ENCODE data around the gene PRPSAP2.

PRPSAP2 gene

DNA sequence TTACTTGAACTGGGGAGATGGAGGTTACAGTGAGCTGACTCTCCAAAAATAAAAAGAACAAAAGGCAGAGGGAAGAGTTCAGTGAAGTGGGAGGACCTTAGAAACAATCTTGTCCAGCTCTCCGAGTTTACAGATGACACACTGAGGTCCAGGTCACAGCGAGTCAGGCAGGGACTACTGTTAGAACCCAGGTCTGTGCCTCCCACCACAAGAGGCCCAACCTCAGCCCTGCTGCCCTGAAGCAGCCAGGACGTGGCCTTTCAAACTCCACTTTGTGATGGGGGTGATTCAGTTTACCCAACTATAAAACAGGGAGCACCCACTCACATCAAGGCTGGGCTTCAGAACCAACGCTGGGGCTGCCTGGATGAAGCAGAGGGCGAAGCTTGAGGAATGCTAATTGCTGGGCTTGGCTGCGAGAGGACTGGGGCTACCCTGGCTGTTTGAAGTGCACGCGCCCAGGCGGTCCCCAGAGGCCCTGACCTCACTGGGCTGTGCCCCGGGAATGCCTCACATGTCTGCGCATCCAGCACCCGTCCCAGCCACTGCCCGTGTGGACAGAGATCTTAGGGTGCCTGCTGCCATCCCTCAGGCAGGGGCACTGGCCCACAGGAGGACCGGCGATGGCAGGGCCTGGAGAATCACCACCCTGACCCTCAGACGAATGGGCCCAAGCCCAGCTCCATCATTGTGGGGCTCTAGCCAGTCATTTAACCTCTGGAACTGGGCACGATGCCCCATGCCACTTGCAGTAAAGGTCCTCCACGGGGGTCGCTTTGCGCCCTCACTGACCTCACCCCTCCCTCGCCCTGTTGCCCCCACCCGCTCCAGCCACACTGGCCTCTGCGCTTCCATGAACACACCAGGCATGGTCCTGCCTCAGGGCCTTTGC is 105.4 kb downstream of the PRPSAP2 start:
- FAIRE-seq, result no peak

DNA sequence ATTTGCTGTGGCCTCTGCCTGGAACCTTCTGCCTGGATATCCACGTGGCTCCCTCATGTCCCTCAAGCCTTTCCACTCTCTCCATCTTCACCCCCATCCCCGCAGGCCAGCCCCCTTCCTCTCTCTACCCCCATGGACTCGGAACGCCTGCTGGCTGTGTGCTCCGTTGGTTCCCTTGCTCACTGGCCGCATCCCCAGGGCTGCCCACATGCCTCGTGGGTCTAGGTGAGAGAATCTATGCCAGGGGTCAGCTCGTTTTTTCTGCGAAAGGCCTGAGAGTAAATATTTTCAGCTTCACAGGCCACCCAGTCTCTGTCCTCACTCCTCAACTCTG is 106.1 kb downstream of the PRPSAP2 start:
- no peak for FAIRE-seq

DNA sequence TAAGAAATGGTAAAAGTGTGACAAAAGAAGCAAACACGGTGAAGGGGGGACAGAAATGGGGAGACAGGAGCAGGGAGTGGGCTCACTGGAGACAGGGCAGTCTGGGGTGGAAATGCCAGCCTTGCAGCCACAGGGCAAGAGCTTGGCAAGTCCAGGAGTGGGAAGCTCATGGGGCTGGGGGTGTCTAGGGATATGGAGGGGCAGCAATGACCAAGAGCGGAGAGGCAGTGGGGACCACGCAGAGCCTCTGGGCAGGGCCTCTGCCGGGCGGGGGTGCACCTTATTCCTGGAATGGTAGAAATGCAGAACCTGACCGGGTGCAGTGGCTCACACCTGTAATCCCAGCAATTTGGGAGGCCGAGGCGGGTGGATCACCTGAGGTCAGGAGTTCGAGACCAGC is 106.6 kb downstream of the PRPSAP2 start:
- no peak for FAIRE-seq

DNA sequence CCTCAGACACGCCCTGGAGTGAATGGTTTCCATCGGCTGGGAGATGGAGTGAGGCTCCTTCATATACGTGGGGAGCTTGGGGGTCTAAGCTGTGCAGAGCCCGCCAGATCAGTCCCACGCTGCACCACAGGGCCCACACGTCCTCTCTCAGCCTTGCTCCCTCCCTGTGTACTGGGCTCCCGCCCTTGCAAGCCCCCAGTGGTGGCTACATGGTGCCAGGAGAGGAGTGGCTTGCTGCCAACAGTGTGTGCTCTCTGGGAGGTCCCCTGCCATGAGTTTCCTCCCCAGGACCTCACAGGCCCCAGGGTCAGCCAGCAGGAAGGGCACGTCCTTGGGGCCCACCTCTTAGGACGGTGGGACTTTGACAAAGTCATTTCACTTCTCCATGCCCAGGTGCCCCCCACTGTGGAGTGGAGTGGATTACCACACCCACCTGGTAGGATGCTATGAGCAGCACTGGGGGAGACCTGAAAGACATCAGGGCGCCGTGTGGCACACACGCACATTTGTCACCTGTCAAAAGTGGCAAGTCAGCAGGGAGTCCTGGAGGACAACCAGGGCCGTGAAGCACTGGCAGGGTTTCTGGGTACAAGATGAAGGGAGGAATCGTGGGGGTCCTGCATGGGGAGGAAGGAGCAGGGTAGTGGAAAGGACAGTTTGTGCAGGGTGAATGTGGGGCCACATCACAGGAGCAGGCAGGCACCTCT is 107.8 kb downstream of the PRPSAP2 start:
- FAIRE-seq, result no peak

DNA sequence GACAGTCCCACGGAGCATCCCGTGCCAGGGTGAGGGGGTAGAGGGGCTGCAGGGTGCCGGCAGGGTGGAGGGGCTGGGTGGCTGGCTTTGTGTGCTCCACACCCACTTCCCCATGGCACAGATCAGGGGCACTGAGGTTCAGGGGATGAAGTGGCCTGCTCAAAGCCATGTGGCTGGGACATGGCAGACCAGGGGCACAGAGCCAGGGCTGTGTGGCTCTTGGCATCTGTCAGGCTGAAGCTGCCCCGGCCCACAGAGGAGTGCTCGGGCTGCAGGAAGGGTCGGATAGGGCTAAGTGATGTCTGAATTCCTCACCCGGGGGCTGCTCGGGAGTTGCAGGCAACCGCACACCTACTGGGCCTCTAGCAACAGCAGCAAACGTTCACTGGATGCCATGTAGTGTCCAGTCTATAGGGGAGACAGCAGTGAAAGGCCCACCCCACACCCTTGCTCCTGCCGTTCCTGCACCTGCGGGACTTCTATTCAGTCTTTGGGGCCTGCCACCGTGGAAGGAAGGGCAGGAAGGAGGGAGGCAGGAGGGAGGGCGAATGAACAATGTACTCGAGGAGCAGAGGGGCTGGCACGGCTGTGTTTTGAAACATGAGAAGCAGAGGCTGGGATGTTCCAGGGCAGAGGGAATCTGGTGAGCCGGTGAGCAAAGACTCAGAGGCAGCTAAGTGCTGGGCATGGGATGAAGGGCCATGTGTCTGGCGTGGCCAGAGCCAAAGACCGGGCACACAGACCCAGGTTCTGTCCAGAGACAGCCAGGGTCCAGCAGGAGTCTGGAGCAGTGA is 109.1 kb downstream of the PRPSAP2 start:
- no peak for FAIRE-seq

DNA sequence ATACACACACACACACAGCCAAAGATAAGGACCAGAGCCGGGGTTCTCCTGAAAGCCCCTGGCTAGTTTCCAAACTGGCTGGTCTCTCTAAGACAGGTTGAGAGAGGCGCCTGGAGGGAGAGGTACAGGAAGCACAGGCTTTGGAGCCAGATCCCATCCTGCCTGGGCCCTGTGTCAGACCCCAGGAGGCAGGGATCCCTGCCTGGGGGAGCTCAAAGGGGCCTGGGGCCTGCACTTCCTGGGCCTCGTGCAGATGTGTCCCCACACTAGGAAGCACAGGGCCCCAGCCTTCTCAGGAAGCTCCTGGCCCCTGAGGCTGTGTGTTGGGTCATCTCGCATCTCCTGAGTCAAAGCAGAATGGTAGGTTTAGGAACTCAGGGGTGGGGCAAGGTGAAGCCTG is 110.0 kb downstream of the PRPSAP2 start:
- FAIRE-seq, result no peak

DNA sequence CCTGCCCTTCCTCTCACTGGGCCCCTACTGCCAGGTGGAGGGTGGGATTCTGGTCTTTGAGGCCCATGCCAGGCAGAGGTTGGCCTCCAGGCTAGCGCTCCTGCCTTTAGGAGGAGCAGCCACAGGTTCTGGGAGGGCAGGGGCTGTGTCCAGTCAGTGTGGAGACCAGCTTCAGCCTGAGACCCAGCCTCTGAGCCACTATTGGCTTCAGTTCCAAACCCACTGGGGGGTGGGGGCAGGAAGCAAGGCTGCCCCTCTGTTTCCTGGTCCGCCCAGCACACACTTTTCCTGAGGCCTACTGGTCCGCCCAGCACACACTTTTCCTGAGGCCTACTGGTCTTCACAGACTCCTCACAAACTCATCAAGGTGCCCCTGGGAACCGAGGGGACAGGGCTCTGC is 110.4 kb downstream of the PRPSAP2 start:
- no peak for FAIRE-seq

DNA sequence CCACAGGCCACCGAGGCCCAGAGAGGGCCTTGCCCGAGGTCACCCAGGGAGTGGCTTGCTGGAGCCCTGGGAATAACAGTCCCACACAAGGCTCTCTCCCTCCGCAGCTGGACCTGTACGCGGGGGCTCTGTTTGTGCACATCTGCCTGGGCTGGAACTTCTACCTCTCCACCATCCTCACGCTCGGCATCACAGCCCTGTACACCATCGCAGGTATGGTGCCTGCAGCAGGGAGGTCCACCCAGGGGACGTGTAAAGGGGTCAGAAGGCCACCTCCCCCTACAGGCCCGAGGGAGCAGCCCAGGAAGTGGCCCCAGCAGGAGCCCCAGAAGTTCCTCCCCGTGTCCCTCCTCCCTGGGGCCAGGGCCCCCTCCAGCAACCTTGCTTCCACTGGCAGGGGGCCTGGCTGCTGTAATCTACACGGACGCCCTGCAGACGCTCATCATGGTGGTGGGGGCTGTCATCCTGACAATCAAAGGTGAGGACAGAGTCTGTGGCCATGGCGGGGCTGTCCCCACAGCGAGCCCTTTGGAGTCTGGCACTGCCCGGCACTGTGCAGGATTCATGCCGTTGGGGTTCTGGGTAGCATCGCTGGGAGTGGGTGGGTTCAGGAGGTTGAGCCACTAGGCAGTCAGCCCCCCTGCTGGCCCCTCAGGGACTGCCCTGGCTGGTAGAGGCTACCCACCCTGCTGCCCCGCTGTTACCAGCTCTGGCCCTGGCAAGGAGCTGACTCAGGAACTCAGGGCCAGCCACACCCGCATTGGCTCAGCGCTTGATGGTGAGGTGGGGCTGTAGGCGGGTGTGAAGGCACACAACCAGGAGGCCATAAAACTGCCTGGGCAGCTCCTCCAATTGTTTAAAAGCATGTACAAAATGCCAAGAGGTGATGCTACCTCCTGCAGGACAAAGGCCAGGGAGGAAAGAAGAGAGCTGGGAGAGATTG is 111.3 kb downstream of the PRPSAP2 start:
- no peak for FAIRE-seq

DNA sequence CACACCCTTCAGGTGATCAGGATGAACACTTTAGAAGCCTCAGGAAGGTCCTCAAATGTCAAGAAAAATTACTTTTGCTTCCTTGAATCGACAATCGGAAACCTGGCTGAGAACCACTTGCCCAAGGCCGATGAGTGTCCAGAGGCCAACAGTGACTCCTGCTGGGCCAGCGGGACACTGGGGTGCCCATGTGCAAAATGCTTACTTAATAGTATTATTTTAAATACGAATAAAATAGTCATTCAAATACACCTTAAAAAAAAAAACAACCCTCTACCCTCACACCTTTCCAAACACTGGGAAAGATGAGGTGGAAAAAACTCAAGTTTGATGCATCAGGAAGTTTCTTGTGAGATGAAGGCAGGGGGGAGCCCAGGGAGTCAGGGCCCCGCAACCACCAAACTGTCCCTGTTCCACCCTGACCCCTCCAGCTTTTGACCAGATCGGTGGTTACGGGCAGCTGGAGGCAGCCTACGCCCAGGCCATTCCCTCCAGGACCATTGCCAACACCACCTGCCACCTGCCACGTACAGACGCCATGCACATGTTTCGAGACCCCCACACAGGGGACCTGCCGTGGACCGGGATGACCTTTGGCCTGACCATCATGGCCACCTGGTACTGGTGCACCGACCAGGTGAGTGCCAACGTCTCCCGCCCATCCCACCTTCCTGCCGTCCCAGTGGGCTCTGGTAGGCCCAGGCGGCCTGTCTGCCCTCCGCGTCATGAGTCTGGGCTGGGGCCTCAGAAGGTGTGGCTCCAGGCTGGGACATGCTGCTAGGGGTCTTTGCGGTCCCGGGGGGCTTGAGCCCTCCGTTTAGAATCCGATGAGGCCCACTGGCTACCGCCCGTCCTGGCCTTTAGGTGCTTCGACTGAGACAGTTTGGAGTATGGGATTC is 112.9 kb downstream of the PRPSAP2 start:
- FAIRE-seq, result no peak

DNA sequence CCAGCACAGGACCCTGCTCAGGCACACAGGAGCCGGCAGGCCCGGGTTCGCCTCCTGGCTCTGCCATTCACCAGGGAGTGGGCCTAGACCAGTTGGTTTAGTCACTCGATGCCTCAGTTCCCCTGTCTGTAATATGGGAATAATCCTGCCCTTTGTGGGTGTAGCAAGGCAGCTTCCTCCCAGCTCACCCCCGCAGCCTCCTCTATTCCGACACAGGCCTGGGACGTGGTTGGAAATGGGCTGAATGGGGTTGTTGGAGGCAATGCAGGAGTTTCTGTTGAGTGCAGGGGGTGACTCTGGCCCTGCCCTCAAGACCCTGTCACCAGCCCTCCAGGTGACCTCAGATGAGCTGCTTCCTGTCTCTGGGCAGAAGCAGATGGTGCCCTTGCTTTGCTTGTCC is 113.9 kb downstream of the PRPSAP2 start:
- FAIRE-seq, result no peak

DNA sequence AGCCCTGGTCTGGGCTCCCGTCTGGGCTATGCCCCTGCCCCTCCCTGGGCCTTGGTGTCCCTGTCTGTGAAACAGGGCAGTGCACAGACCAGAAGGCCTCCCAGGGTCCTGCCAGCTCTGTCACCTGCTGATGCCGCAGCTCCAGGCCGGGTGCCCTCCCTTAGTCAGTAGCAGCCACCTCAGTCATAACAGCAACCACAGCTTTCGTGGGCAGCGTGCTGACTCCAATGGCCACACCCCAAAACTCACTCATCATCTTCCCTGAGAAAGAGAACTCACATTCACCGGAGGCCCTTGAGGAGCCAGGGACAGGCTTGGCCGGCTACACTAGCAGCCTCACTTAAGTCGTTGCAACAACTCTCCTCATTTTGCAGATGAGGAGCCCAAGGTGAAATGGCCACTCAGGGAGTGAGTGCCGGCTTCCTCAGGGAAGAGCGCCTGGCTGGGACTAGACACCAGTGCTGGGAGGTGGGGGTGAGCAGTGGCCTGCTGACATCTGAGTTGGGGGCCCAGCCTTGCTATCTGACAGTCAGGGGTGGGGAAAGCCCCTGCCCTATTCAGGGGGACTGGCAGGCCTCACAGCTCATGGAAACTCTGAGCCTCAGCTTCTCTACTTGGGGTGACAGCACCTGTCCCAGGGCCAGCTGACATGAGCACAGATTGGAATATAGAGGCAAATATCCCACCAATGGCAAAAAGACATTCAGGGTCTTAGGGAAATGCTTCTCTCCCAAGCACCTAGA is 116.6 kb downstream of the PRPSAP2 start:
- no peak for FAIRE-seq

DNA sequence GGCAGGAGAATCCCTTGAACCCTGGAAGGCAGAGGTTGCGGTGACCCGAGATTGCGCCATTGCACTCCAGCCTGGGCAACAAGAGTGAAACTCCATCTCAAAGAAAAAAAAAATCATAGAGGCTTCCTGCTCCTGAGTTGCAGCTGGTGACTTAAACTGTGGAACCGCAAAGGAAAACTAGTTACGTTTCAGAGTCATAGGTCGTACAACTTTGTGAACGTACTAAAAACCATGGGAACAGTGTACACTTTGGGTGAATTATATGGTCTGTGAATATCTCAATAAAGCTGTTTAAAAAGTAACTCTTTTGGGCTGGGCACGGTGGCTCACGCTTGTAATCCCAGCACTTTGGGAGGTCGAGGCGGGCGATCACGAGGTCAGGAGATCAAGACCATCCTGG is 117.7 kb downstream of the PRPSAP2 start:
- FAIRE-seq, result no peak

DNA sequence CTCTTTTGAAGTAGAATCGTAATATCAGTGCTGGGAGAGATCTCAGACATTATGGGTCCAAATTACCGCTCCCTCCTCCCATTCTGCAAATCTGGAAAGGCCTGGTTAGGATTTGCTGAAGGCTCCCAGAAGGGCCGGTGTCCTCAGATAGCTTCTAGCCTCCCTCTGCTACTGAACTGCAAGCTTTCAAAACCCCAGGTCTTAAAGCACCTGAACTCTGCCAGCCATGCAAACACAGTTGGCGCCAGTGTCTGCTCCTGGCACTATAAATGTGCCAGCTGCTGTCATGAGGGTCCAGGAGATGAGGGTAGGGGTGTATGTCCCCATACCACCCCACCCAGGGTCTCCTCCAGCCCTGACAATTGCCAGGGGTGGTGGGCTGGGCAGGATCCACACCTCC is 118.3 kb downstream of the PRPSAP2 start:
- FAIRE-seq, result no peak

DNA sequence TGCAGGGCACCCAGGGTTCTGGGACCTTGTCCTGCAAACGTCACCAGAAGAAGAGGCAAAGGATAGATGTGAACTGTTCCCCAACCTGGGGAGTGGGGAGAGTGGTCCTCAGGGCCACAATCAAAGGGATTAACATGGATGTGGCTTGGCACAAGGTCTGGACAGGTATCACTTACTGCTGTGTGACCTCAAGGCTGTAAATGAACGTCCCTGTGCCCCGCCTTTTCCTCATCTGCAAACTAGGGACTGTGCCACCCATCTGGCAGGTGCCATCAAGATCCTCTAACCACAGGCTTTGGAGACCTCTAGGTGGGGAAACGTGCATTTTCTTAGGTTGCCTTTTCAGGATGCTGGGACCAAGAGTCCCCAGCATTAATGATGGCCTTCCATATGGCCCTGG is 119.1 kb downstream of the PRPSAP2 start:
- FAIRE-seq, result no peak

DNA sequence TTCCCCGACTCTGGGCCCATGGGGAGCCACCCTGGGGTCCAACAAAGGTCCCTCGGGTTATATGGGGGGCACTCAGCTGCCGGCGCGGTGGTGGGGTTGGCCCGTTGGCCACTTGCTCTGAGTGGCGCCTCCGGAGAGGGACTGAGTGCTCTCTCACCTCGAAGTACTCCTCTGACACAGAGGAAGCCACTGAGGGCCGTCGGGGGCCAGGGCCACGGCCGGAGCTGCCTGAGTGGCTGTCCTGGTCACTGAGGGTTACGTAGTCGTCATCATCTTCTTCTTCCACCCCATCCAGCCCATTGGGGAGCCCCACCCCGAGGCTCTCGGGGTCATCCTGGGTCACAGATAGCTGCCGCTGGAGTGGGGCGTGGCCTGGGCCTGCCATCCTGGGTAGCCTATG is 119.7 kb downstream of the PRPSAP2 start:
- no peak for FAIRE-seq

DNA sequence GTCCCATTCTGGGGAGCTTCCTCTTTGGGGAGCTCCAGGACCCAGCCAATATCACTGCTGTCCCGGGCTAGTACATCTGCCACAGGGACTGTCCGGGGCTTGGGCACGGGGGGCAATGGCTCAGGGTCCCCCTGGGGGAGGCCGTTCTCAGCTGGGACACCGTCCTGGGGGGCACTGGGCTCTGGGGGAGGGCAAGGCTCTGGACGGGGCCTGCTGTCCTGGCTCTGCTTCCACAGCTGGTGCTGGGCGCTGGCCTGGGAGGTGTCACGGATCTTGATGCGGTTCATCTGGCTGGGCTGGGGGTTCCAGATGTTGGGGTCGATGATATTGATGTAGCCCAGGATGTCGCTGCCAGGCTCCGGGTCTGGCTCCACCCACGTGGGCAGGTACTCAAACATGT is 120.1 kb downstream of the PRPSAP2 start:
- FAIRE-seq, result no peak

DNA sequence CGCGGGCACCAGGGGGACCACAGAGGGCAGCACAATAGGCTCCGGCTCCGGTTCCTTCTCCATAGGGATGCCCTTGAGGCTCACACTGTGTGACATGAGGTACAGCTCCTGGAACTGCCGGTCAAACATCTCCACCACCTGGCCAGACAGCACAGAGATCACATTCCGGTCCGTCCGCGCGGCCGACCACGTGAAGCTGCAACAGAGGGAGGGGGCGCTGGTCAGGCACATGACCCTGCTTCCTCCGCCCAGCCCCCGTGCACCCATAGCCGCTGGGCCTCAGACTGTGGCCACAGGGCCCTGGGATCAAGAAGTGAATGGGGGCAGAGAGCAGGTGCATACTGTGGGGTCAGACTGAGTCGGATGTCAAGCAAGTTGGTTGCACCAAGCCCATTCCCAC is 120.7 kb downstream of the PRPSAP2 start:
- no peak for FAIRE-seq
